ENCODE results near the gene ITFG2. TPM values are rescaled to one million over a fixed set of nuclear protein-coding genes. Genes with fewer than 3 reads are reported as not detected.

The ITFG2 gene
- total and polyA plus RNA-seq, 8 donors: 29.0 to 77.9 (median 68.5) TPM

- intact Hi-C loops (cut with DNase I): no loop called here
- Histone ChIP-seq H3K4me1 (no peaks in the 10 kb centered on the region), H3K36me3 (peaks cover 0 to 20% of the 10 kb centered on the region in 2 donors), H3K4me3 (no peak overlapping the region), H3K27me3 (no peaks in the 10 kb centered on the region), H3K9me3 (no peaks in the 10 kb centered on the region), H3K27ac (no peak overlapping the region)
- ATAC-seq (no peak), DNase-seq (no peak)
- no peak for TF ChIP-seq CTCF (IDR thresholded peaks at IDR 0.05)
These were observed 43.6 kb downstream of the ITFG2 start for GRCh38 chr12:2856051-2856450.

- no peak within 1 kb of the TSS for H3K27ac ChIP-seq
- H3K4me1 ChIP-seq: no peaks in the 10 kb centered on the region
- ATAC-seq (no peak), DNase-seq (peak in 1 of 4 donors; percentile 55)
- H3K9me3 ChIP-seq: no peaks in the 10 kb centered on the region
- no peaks in the 10 kb centered on the region for H3K27me3 ChIP-seq
- TF ChIP-seq CTCF (IDR thresholded peaks at IDR 0.05): no peak
- no peak within 1 kb of the TSS for H3K4me3 ChIP-seq
- intact Hi-C loops (cut with DNase I): no loop called here
- H3K36me3 ChIP-seq: peaks cover 0 to 20% of the 10 kb centered on the region in 2 donors
These were observed 44.6 kb downstream of the ITFG2 start, which contains the start of gene TEX52 for GRCh38 chr12:2857021-2857431. TEX52 (minus strand) TSS chr12:2857039; CDS start chr12:2857026, 13 bp downstream.

- no peaks in the 10 kb centered on the region for H3K9me3 ChIP-seq
- no peak for TF ChIP-seq CTCF (IDR thresholded peaks at IDR 0.05)
- no peaks in the 10 kb centered on the region for H3K27me3 ChIP-seq
- DNase-seq (no peak), ATAC-seq (no peak)
- peaks cover 0 to 20% of the 10 kb centered on the region in 2 donors for H3K36me3 ChIP-seq
- H3K27ac ChIP-seq: no peak overlapping the region
- no peak overlapping the region for H3K4me3 ChIP-seq
- no peaks in the 10 kb centered on the region for H3K4me1 ChIP-seq
- intact Hi-C loops (cut with DNase I): no loop called here
These were observed 45.1 kb downstream of the ITFG2 start for GRCh38 chr12:2857576-2857975.

GRCh38 chr12:2858334-2858733 is 45.9 kb downstream of the ITFG2 start:
- DNase-seq (no peak), ATAC-seq (no peak)
- no peak overlapping the region for H3K27ac ChIP-seq

GRCh38 chr12:2858944-2859421 is 46.5 kb downstream of the ITFG2 start:
- Histone ChIP-seq H3K27ac (no peak overlapping the region), H3K27me3 (no peaks in the 10 kb centered on the region), H3K4me3 (no peak overlapping the region), H3K4me1 (no peaks in the 10 kb centered on the region), H3K9me3 (no peaks in the 10 kb centered on the region), H3K36me3 (peaks cover 0 to 29% of the 10 kb centered on the region in 2 donors)
- no peak for TF ChIP-seq CTCF (IDR thresholded peaks at IDR 0.05)
- intact Hi-C loops (cut with DNase I): no loop called here
- ATAC-seq (no peak), DNase-seq (no peak)

More at GRCh38 chr12:2858334-2858733, 45.9 kb downstream of the ITFG2 start:
- H3K36me3 ChIP-seq: peaks cover 0 to 23% of the 10 kb centered on the region in 2 donors
- no peak for TF ChIP-seq CTCF (IDR thresholded peaks at IDR 0.05)
- no peaks in the 10 kb centered on the region for H3K9me3 ChIP-seq
- intact Hi-C loops (cut with DNase I): no loop called here
- no peak overlapping the region for H3K4me3 ChIP-seq
- no peaks in the 10 kb centered on the region for H3K27me3 ChIP-seq
- no peaks in the 10 kb centered on the region for H3K4me1 ChIP-seq

Measured in left lung (tissue), 10 donors.